Body of pancreas (tissue), 4 donors: ENCODE measurements around the gene ASB10. TPM values are rescaled to one million over a fixed set of nuclear protein-coding genes. Genes with fewer than 3 reads are reported as not detected.

Experiments
- ATAC-seq: fragments of 150-250 bp; one replicate; pipeline ENCODE4 v1.9.1; 2016
- DNase-seq, 4 donors: peaks; one replicate each; pipeline ENCODE4 v3.0.0-alpha.2; 2019
- H3K27ac ChIP-seq, 4 donors: fragments of 200-600 bp; sonication (generic); 1 replicate in 3 of 4; 2 replicates in 1 of 4; pipeline versions ENCODE4 v1.5.1 to v1.6.1; 2016 to 2019; ENCODE audit warnings: mild to moderate bottlenecking in 1 of 4, mixed read lengths in 1 of 4, moderate library complexity in 1 of 4
- H3K27me3 ChIP-seq, 2 donors: fragments of 200-600 bp; sonication (generic); one replicate each; pipeline ENCODE4 v1.6.0; 2016; ENCODE audit warnings: mild to moderate bottlenecking in 1 of 2
- H3K36me3 ChIP-seq, 2 donors: fragments of 200-600 bp; sonication (generic); replicated peaks in 1 of 2; 2 replicates each; pipeline ENCODE4 v1.5.1; 2016; ENCODE audit warnings: low read depth in 2 of 2; ENCODE audit not compliant: insufficient read depth in 1 of 2
- H3K4me1 ChIP-seq: fragments of 200-600 bp; sonication (generic); one replicate; pipeline ENCODE4 v1.6.0; 2016
- H3K4me3 ChIP-seq, 2 donors: fragments of 200-600 bp; sonication (generic); 1 replicate in 1 of 2; 2 replicates in 1 of 2; pipeline ENCODE4 v1.5.1; 2016 to 2019
- H3K9me3 ChIP-seq, 3 donors: fragments of 200-600 bp; sonication (generic); 1 replicate in 2 of 3; 2 replicates in 1 of 3; pipeline ENCODE4 v1.5.1; 2016
- CTCF ChIP-seq, 7 experiments: fragments of 450-650 bp in 4 of 7; fragments of 200-600 bp in 3 of 7; sonication (generic) in 3 of 7; IDR thresholded peaks; one replicate each; pipeline ENCODE4 v1.5.1; 2016 to 2019; ENCODE audit warnings: antibody characterized with exemption in 7 of 7
- POLR2A ChIP-seq, 3 donors: fragments of 450-650 bp; IDR thresholded peaks; one replicate each; pipeline ENCODE4 v1.6.1; 2016; ENCODE audit warnings: antibody characterized with exemption in 3 of 3, mild to moderate bottlenecking in 2 of 3
- WGBS, 2 donors: methylation state at CpG; one replicate each; pipeline ENCODE4 v1.1.5; 2017; 5-methylcytosine and 5-hydroxymethylcytosine counted together
- intact Hi-C: fragments of 100-400 bp; cut with DNase I; formaldehyde crosslinking; loops from one replicate; pipeline ENCODE4 v1.15.1; 2023
- total RNA-seq, 2 donors: library from RNA; depleted of rRNA; stranded (reverse); fragments of >200 nt; gene quantifications; one replicate each; pipeline ENCODE4 v1.1.0, GENCODE V29; 2016

Gene ASB10
- total RNA-seq, 2 donors from 2014 or later, result not detected

DNA sequence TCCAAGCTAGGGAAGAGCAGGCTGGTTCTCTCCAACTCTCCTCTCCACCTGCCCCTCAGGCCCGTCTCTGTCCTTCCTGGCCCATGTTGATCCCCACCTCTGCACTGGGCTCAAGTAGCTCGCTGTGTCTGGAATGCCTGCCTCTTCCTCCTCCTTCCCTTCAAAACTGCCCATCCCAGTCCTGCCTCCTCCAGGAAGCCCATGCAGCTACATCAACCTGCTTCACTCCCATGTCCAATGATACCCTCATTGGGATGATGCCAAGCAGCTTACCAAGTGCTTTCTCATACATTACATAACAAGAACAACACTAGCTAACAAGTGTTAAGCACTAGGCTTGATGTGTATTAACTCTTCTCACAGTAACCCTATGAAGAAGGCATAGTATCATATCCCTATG is 8.2 kb downstream of the ASB10 start:
- Histone ChIP-seq H3K36me3 (no peaks in the 10 kb centered on the region), H3K4me3 (no peak overlapping the region), H3K27ac (no peak overlapping the region), H3K27me3 (peaks cover 0 to 4% of the 10 kb centered on the region in 2 donors), H3K4me1 (no peaks in the 10 kb centered on the region), H3K9me3 (no peaks in the 10 kb centered on the region)
- DNase-seq (no peak), ATAC-seq (no peak)
- 47 to 64% methylated on average over 2 of the region's 2 CpGs for WGBS, 2 donors
- TF ChIP-seq POLR2A (IDR thresholded peaks at IDR 0.05), result no peak
- no peak for TF ChIP-seq CTCF (IDR thresholded peaks at IDR 0.05)
- intact Hi-C loops, result no loop called here

- H3K27ac ChIP-seq, result no peak overlapping the region
- ATAC-seq (no peak), DNase-seq (no peak)
- no peaks in the 10 kb centered on the region for H3K4me1 ChIP-seq
- H3K9me3 ChIP-seq, result no peaks in the 10 kb centered on the region
- H3K27me3 ChIP-seq, result peaks cover 0 to 10% of the 10 kb centered on the region in 2 donors
- TF ChIP-seq POLR2A (IDR thresholded peaks at IDR 0.05), result no peak
- TF ChIP-seq CTCF (IDR thresholded peaks at IDR 0.05), result no peak
- 79 to 83% methylated on average over 6 to 9 of the region's 9 CpGs for WGBS, 2 donors
- H3K4me3 ChIP-seq, result no peak overlapping the region
- intact Hi-C loops, result no loop called here
- no peaks in the 10 kb centered on the region for H3K36me3 ChIP-seq
Observed at GRCh38 chr7:151178236-151178635, 8.8 kb downstream of the ASB10 start.

DNA sequence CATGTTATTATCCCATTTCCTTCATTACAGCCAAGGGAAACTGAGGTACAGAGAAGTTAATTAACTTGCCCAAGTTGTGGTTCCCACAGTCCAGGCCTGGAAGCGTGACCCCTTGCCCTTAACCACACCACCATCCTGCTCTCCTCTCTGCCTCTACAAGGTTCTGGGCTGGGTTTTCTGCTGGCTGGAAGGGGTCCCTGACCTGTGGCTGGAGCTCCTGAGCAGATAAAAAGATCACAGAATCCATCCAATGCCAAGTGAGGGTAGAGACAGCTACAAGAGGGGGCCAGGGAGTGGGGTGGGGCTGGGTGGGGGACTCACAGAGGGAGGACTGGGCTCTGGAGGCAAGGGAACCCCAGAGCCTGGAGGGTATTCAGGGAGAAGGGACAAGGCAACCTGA is 9.7 kb downstream of the ASB10 start:
- Histone ChIP-seq H3K9me3 (no peaks in the 10 kb centered on the region), H3K4me1 (no peaks in the 10 kb centered on the region), H3K36me3 (no peaks in the 10 kb centered on the region), H3K27me3 (peaks cover 0 to 11% of the 10 kb centered on the region in 2 donors), H3K4me3 (no peak overlapping the region), H3K27ac (no peak overlapping the region)
- TF ChIP-seq CTCF (IDR thresholded peaks at IDR 0.05) (no peak), POLR2A (IDR thresholded peaks at IDR 0.05) (no peak)
- no peak for ATAC-seq
- no peak for DNase-seq
- intact Hi-C loops, result no loop called here
- 64 to 90% methylated on average over 1 of the region's 1 CpG for WGBS, 2 donors

DNA sequence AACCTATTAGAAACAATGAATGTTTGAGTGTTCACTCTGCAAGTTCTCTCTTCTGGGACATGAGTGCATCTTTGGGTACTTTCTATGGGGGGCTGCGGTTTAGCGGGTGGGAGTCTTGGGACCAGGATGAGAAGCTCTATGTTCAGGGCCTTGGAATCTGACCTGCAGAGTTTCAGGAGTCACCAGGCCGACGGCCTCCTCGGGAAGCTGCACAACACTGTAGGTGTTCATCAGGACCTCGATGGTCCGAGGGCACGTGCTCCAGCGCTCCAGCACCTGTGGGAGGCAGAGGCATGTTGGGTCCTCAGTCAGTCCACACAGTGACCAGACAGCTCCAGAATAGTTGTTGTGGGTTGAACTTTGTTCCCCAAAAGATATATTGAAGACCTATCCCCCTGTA is 10.6 kb downstream of the ASB10 start:
- H3K36me3 ChIP-seq, result no peaks in the 10 kb centered on the region
- no peaks in the 10 kb centered on the region for H3K9me3 ChIP-seq
- intact Hi-C loops, result no loop called here
- ATAC-seq, result no peak
- no peak overlapping the region for H3K27ac ChIP-seq
- no peaks in the 10 kb centered on the region for H3K4me1 ChIP-seq
- 71 to 85% methylated on average over 9 of the region's 9 CpGs for WGBS, 2 donors
- H3K27me3 ChIP-seq, result peaks cover 0 to 11% of the 10 kb centered on the region in 2 donors
- no peak for TF ChIP-seq POLR2A (IDR thresholded peaks at IDR 0.05)
- no peak for TF ChIP-seq CTCF (IDR thresholded peaks at IDR 0.05)
- DNase-seq, result no peak
- H3K4me3 ChIP-seq, result no peak overlapping the region

DNA sequence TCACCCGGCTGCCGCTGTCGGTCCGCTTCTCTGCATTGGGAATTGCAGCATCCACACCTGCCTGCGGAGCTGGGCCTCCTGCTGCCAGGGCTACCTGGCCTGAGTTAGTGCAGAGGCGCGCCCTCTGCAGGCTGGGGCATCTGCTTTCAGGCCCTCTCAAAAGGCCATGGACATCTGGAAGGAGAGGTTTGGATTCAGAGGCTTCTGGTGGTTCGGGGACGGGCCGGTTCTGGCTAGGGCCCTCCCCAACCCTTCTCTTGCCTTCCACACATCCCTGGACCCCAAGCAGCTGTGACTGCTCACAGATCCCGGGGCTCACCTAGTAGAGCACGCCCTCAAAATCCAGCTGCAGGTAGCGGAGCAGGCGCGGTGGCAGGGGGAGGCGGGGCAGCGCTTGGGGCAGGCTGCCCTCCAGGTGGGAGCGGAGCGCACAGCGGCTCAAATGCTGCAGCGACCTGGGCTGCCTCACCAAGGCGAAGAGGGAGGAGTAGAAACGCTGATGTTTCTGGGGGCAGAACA is 11.2 kb downstream of the ASB10 start:
- intact Hi-C loops, result no loop called here
- no peak for ATAC-seq

More for the DNA sequence above, 11.2 kb downstream of the ASB10 start:
- 58 to 62% methylated on average over 23 of the region's 23 CpGs for WGBS, 2 donors
- DNase-seq, result no peak
- peaks cover 0 to 11% of the 10 kb centered on the region in 2 donors for H3K27me3 ChIP-seq
- H3K36me3 ChIP-seq, result no peaks in the 10 kb centered on the region
- no peak overlapping the region for H3K27ac ChIP-seq
- TF ChIP-seq POLR2A (IDR thresholded peaks at IDR 0.05) (no peak), CTCF (IDR thresholded peaks at IDR 0.05) (no peak)
- no peaks in the 10 kb centered on the region for H3K4me1 ChIP-seq
- no peaks in the 10 kb centered on the region for H3K9me3 ChIP-seq
- no peak overlapping the region for H3K4me3 ChIP-seq
